A549 (cell line): ENCODE measurements around the gene TBX21.
A peak's percentile ranks its signal among the peaks of the same experiment; 100 is the strongest.

Experiments
- POLR2AphosphoS2 ChIP-seq: conservative IDR thresholded peaks from 2 replicates; pipeline ENCODE4 v1.6.1; 2012; ENCODE audit warnings: low read length, improper control_type of control experiment, inconsistent platforms
- TF ChIP-seq, protein P1 (sequence below): fragments of >200 bp; sonication (Bioruptor Twin); formaldehyde crosslinking; IDR thresholded peaks from 3 replicates; pipeline ENCODE4 v1.5.1; 2016

- TF ChIP-seq POLR2AphosphoS2: no peak
- TF ChIP-seq, protein P1, sequence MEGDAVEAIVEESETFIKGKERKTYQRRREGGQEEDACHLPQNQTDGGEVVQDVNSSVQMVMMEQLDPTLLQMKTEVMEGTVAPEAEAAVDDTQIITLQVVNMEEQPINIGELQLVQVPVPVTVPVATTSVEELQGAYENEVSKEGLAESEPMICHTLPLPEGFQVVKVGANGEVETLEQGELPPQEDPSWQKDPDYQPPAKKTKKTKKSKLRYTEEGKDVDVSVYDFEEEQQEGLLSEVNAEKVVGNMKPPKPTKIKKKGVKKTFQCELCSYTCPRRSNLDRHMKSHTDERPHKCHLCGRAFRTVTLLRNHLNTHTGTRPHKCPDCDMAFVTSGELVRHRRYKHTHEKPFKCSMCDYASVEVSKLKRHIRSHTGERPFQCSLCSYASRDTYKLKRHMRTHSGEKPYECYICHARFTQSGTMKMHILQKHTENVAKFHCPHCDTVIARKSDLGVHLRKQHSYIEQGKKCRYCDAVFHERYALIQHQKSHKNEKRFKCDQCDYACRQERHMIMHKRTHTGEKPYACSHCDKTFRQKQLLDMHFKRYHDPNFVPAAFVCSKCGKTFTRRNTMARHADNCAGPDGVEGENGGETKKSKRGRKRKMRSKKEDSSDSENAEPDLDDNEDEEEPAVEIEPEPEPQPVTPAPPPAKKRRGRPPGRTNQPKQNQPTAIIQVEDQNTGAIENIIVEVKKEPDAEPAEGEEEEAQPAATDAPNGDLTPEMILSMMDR: peak; percentile 45; the same call in 2 of the 3 replicates
Measured at GRCh38 chr17:47733047-47733673, at the start of gene TBX21.
